Adrenal gland (tissue), 5 donors: Measurements from ENCODE around the gene CD44.

ENCODE experiments used
- CTCF ChIP-seq, 6 experiments: fragments of 450-650 bp in 4 of 6; fragments of 200-600 bp in 2 of 6; sonication (generic) in 1 of 6; IDR thresholded peaks; 1 replicate in 5 of 6; 2 replicates in 1 of 6; pipeline versions ENCODE4 v1.5.1 to v1.8.0; 2016 to 2021; ENCODE audit warnings: antibody characterized with exemption in 6 of 6, mild to moderate bottlenecking in 2 of 6, moderate library complexity in 1 of 6
- POLR2A ChIP-seq, 2 donors: fragments of 450-650 bp; IDR thresholded peaks; one replicate each; pipeline ENCODE4 v1.6.1; 2017; ENCODE audit warnings: antibody characterized with exemption in 2 of 2, mild to moderate bottlenecking in 2 of 2, moderate library complexity in 1 of 2
- donor health status: DM: no; HTN: no; CAD: no.

GRCh38 chr11:35183326-35183925 is 44.5 kb downstream of the CD44 start:
- TF ChIP-seq CTCF (IDR thresholded peaks at IDR 0.05): no peak
- no peak for TF ChIP-seq POLR2A (IDR thresholded peaks at IDR 0.05)
